ENCODE data around the gene COQ10A. TPM values are rescaled to one million over a fixed set of nuclear protein-coding genes. Genes with fewer than 3 reads are reported as not detected.
"Not testable (repeated sequence)": the region's sequence is repeated elsewhere in the genome, so short reads cannot be mapped to it uniquely, and the experiment has no call there.

COQ10A gene
- total and polyA plus RNA-seq, 4 donors, result 13.4 to 29.9 (median 21.9) TPM

DNA sequence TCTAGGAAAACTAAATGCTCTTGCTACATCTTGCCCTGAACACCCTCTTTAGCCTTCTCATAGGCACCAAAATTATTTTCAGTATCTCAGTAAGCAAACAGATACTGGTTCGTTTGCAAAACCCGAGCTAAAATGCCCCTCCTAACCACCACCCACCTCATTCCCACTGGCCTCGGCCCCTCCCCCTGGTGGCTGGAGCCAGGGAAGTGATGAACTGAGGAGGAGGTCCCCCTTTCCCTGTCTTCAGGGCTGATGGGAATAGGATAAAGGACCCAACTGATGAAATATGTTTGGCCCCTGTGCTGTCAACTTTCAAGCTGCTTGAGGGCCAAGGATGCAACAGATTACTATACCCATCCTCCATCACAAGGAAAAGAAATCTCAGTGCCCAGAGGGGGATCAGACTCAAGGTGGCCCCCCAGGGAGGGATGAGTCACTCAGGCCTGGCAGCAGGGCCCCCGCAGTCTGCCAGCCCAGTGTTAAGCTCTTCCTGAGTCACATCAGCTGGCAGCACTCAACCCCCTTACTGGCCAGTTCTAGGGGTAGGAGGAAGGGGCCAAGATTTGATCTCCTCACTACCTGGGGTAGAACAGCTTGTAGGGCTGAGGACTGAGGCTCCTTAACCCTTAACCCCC, 10.3 kb upstream of the COQ10A start:
- Histone ChIP-seq H3K27ac (ENCODE audit: low read depth, low read length) (no peak overlapping the region), H3K9me3 (ENCODE audit: control insufficient read depth, insufficient read depth, low read length) (no peaks in the 10 kb centered on the region), H3K4me3 (ENCODE audit: low read depth, low read length) (no peak overlapping the region), H3K27me3 (ENCODE audit: control insufficient read depth, insufficient read depth, low read length) (no peaks in the 10 kb centered on the region), H3K36me3 (ENCODE audit: control insufficient read depth, insufficient read depth, low read length) (peaks cover 57% of the 10 kb centered on the region), H3K4me1 (ENCODE audit: control insufficient read depth, insufficient read depth, low read length) (peaks cover 27% of the 10 kb centered on the region)
- no CpG with 5 or more reads among the region's 4 CpGs for WGBS (ENCODE audit: insufficient coverage)
- no peak for DNase-seq (ENCODE audit: low read depth in 4 of 6, low spot score in 6 of 6)

DNA sequence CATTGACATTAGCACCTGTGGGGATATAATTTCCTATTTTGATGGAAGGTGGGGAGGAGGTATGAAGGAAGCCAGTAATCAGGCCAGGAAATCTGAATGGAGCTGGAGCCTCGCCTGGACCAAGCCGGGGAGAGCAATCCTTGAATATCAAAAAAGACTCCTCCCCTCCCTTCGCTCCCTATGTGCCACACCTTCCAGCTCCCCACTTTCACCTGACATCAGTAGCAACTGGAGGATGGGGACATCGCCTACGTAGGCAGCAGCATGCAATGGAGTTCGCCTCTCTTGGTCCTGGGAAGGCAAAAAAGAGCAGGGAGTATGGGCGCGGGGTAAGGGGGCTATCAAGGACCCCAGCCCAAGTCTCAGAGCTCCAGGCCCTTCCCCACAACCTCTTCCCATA, 9.7 kb upstream of the COQ10A start:
- WGBS (ENCODE audit: insufficient coverage), result 25% methylated on average over 2 of the region's 8 CpGs
- Histone ChIP-seq H3K9me3 (ENCODE audit: control insufficient read depth, insufficient read depth, low read length) (no peaks in the 10 kb centered on the region), H3K27me3 (ENCODE audit: control insufficient read depth, insufficient read depth, low read length) (no peaks in the 10 kb centered on the region), H3K4me3 (ENCODE audit: low read depth, low read length) (peak overlapping the region; percentile 78), H3K4me1 (ENCODE audit: control insufficient read depth, insufficient read depth, low read length) (peaks cover 27% of the 10 kb centered on the region), H3K36me3 (ENCODE audit: control insufficient read depth, insufficient read depth, low read length) (peaks cover 50% of the 10 kb centered on the region), H3K27ac (ENCODE audit: low read depth, low read length) (no peak overlapping the region)
- DNase-seq (ENCODE audit: low read depth in 4 of 6, low spot score in 6 of 6), result no peak

DNA sequence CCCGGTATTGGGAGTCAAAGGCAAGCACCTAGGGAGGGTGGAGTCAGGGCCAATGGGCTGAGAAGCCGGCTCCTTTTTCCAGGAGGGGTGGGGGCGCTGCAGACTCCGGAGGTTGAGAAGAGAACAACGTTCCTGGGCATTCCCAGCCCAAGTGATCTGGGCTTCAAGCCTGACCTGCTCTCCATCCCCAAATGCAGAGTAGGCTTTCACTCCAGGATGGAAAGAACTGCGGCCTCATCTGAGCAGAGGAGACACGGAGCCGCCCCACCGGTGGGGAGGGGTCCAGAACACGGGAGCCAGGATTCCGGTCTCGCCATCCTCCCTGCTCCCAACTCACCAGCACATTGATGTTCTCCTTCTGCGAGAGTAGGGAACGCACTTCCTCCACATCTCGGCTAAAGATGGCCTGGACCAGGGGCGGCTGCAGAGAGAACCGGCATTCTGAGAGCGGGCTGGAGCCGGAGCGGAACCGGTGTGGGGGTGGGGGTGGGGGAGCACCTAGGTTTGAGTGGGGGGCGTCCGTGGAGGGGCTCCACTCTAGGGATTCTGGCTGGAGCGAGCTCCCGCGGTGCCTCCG, 9.2 kb upstream of the COQ10A start:
- peak overlapping the region; percentile 63 for H3K27ac ChIP-seq (ENCODE audit: low read depth, low read length)
- WGBS (ENCODE audit: insufficient coverage), result under 1% methylated on average over 18 of the region's 27 CpGs

GRCh38 chr12:56258068-56258819, 8.5 kb upstream of the COQ10A start, which contains the start of gene ANKRD52:
Gene ANKRD52, minus strand, starts transcription at chr12:56258384. Its CDS starts 115 bp downstream, at chr12:56258269.
- WGBS (ENCODE audit: insufficient coverage), result under 1% methylated on average over 72 of the region's 78 CpGs
- no peaks in the 10 kb centered on the region for H3K27me3 ChIP-seq (ENCODE audit: control insufficient read depth, insufficient read depth, low read length)
- H3K4me1 ChIP-seq (ENCODE audit: control insufficient read depth, insufficient read depth, low read length), result peaks cover 27% of the 10 kb centered on the region
- peak within 1 kb of the TSS; percentile 78 for H3K4me3 ChIP-seq (ENCODE audit: low read depth, low read length)
- H3K27ac ChIP-seq (ENCODE audit: low read depth, low read length), result peak within 1 kb of the TSS; percentile 93
- DNase-seq (ENCODE audit: low read depth in 4 of 6, low spot score in 6 of 6), result peak; percentile 69 to 95 (median 78)
- H3K36me3 ChIP-seq (ENCODE audit: control insufficient read depth, insufficient read depth, low read length), result peaks cover 39% of the 10 kb centered on the region
- no peaks in the 10 kb centered on the region for H3K9me3 ChIP-seq (ENCODE audit: control insufficient read depth, insufficient read depth, low read length)

More for the DNA sequence above, 9.2 kb upstream of the COQ10A start:
- peak in 3 of 6 donors; percentile 13 to 66 (median 51) for DNase-seq (ENCODE audit: low read depth in 4 of 6, low spot score in 6 of 6)
- Histone ChIP-seq H3K27me3 (ENCODE audit: control insufficient read depth, insufficient read depth, low read length) (no peaks in the 10 kb centered on the region), H3K9me3 (ENCODE audit: control insufficient read depth, insufficient read depth, low read length) (no peaks in the 10 kb centered on the region), H3K4me1 (ENCODE audit: control insufficient read depth, insufficient read depth, low read length) (peaks cover 27% of the 10 kb centered on the region), H3K36me3 (ENCODE audit: control insufficient read depth, insufficient read depth, low read length) (peaks cover 45% of the 10 kb centered on the region), H3K4me3 (ENCODE audit: low read depth, low read length) (peak overlapping the region; percentile 78)

GRCh38 chr12:56258820-56259183, 7.9 kb upstream of the COQ10A start:
- H3K27me3 ChIP-seq (ENCODE audit: control insufficient read depth, insufficient read depth, low read length), result no peaks in the 10 kb centered on the region
- peak overlapping the region; percentile 93 for H3K27ac ChIP-seq (ENCODE audit: low read depth, low read length)
- H3K4me1 ChIP-seq (ENCODE audit: control insufficient read depth, insufficient read depth, low read length), result peaks cover 27% of the 10 kb centered on the region
- H3K9me3 ChIP-seq (ENCODE audit: control insufficient read depth, insufficient read depth, low read length), result no peaks in the 10 kb centered on the region
- DNase-seq (ENCODE audit: low read depth in 4 of 6, low spot score in 6 of 6), result no peak
- 0% methylated on average over 4 of the region's 9 CpGs for WGBS (ENCODE audit: insufficient coverage)
- H3K4me3 ChIP-seq (ENCODE audit: low read depth, low read length), result peak overlapping the region; percentile 78
- H3K36me3 ChIP-seq (ENCODE audit: control insufficient read depth, insufficient read depth, low read length), result peaks cover 33% of the 10 kb centered on the region

GRCh38 chr12:56260380-56260779, 6.4 kb upstream of the COQ10A start:
- DNase-seq (ENCODE audit: low read depth in 4 of 6, low spot score in 6 of 6), result no peak
- Histone ChIP-seq H3K27ac (ENCODE audit: low read depth, low read length) (no peak overlapping the region), H3K9me3 (ENCODE audit: control insufficient read depth, insufficient read depth, low read length) (no peaks in the 10 kb centered on the region), H3K36me3 (ENCODE audit: control insufficient read depth, insufficient read depth, low read length) (peaks cover 17% of the 10 kb centered on the region), H3K4me1 (ENCODE audit: control insufficient read depth, insufficient read depth, low read length) (peaks cover 27% of the 10 kb centered on the region), H3K4me3 (ENCODE audit: low read depth, low read length) (no peak overlapping the region), H3K27me3 (ENCODE audit: control insufficient read depth, insufficient read depth, low read length) (no peaks in the 10 kb centered on the region)
- WGBS (ENCODE audit: insufficient coverage), result 87% methylated on average over 7 of the region's 8 CpGs

DNA sequence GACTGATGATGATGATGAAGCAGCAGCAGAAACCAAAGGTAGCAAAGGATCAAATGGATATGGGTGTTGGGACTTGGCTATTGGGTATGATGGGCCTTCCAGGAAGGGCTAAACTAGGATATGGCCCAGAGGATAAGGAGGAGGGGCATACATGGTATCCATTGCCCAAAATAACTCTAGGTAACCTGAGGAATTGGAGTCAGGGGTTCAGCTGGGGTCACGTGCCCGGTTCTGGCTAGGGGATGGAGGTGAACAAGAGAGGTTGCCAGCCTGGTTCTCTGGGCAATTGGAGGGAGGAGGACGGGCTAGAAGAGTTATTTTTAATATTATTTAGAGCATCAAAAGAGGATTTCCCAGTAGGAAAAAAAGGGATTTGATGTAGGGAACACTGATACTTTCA, 5.8 kb upstream of the COQ10A start:
- H3K27ac ChIP-seq (ENCODE audit: low read depth, low read length), result no peak overlapping the region
- no peaks in the 10 kb centered on the region for H3K9me3 ChIP-seq (ENCODE audit: control insufficient read depth, insufficient read depth, low read length)
- no peak for DNase-seq (ENCODE audit: low read depth in 4 of 6, low spot score in 6 of 6)
- H3K36me3 ChIP-seq (ENCODE audit: control insufficient read depth, insufficient read depth, low read length), result peaks cover 12% of the 10 kb centered on the region
- H3K4me1 ChIP-seq (ENCODE audit: control insufficient read depth, insufficient read depth, low read length), result peaks cover 27% of the 10 kb centered on the region
- H3K4me3 ChIP-seq (ENCODE audit: low read depth, low read length), result no peak overlapping the region
- no peaks in the 10 kb centered on the region for H3K27me3 ChIP-seq (ENCODE audit: control insufficient read depth, insufficient read depth, low read length)
- 80% methylated on average over 3 of the region's 3 CpGs for WGBS (ENCODE audit: insufficient coverage)

DNA sequence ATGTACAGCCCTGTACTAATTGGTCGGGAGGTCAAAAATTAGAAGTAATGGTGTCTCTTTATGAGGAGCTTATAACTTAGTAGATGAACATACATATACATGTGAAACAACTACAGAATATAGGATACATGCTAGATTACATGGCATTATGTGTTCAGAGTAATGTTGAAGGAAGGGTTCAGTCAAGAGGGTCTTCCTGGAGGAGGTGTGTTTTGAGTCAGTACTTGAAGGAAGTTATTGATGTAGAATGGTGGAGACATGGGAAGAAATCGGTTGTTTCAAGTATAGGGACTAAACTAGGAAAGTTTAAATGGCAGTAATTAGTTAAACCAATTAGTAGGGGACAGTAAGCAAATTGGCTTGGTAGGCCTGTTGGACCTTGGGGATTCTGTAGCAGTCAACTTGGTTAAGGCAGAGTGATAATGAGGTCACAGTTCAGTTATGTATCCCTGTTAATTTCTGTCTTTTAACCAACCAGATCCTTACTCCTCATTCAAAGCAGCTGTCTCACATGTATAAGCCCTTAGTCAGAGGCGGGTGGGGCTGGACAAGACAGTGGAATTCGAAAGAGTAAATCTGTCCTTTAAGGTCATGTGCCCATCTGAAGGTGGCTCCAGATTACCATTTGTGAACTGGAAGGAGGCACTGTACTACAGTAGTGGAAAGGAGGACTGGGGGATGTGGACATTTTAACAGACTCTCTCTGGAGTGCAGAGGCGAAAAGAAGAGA, 5.1 kb upstream of the COQ10A start:
- Histone ChIP-seq H3K27me3 (ENCODE audit: control insufficient read depth, insufficient read depth, low read length) (no peaks in the 10 kb centered on the region), H3K36me3 (ENCODE audit: control insufficient read depth, insufficient read depth, low read length) (peaks cover 4% of the 10 kb centered on the region)
- WGBS (ENCODE audit: insufficient coverage), result 97% methylated on average over 3 of the region's 5 CpGs

DNA sequence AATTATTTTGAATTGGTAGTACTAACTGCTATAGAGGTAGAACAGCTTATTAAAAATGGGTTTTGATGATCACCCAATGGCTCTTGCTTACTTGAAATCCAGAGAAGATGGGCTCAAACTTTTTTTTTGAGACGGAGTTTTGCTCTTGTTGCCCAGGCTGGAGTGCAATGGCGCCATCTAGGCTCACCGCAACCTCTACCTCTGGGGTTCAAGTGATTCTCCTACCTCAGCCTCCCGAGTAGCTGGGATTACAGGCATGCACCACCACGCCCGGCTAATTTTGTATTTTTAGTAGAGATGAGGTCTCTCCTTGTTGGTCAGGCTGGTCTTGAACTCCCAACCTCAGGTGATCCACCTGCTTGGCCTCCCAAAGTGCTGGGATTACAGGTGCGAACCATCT, 3.8 kb upstream of the COQ10A start:
- H3K9me3 ChIP-seq (ENCODE audit: control insufficient read depth, insufficient read depth, low read length); H3K27me3 ChIP-seq (ENCODE audit: control insufficient read depth, insufficient read depth, low read length); H3K4me3 ChIP-seq (ENCODE audit: low read depth, low read length); DNase-seq (ENCODE audit: low read depth in 4 of 6, low spot score in 6 of 6); H3K36me3 ChIP-seq (ENCODE audit: control insufficient read depth, insufficient read depth, low read length); H3K27ac ChIP-seq (ENCODE audit: low read depth, low read length): not testable (repeated sequence)
- peaks cover 25% of the 10 kb centered on the region for H3K4me1 ChIP-seq (ENCODE audit: control insufficient read depth, insufficient read depth, low read length)
- WGBS (ENCODE audit: insufficient coverage), result 82% methylated on average over 4 of the region's 7 CpGs

More for the DNA sequence above, 5.1 kb upstream of the COQ10A start:
- Histone ChIP-seq H3K4me1 (ENCODE audit: control insufficient read depth, insufficient read depth, low read length) (peaks cover 28% of the 10 kb centered on the region), H3K9me3 (ENCODE audit: control insufficient read depth, insufficient read depth, low read length) (no peaks in the 10 kb centered on the region), H3K4me3 (ENCODE audit: low read depth, low read length) (no peak overlapping the region), H3K27ac (ENCODE audit: low read depth, low read length) (no peak overlapping the region)
- DNase-seq (ENCODE audit: low read depth in 4 of 6, low spot score in 6 of 6), result no peak
